NAMALWA (cell line): ENCODE data around the gene ATAT1.

Source experiments
- DNase-seq: peaks from one replicate; pipeline ENCODE4 v3.0.0-alpha.2; 2015; ENCODE audit warnings: low spot score

ATAT1 gene

DNA sequence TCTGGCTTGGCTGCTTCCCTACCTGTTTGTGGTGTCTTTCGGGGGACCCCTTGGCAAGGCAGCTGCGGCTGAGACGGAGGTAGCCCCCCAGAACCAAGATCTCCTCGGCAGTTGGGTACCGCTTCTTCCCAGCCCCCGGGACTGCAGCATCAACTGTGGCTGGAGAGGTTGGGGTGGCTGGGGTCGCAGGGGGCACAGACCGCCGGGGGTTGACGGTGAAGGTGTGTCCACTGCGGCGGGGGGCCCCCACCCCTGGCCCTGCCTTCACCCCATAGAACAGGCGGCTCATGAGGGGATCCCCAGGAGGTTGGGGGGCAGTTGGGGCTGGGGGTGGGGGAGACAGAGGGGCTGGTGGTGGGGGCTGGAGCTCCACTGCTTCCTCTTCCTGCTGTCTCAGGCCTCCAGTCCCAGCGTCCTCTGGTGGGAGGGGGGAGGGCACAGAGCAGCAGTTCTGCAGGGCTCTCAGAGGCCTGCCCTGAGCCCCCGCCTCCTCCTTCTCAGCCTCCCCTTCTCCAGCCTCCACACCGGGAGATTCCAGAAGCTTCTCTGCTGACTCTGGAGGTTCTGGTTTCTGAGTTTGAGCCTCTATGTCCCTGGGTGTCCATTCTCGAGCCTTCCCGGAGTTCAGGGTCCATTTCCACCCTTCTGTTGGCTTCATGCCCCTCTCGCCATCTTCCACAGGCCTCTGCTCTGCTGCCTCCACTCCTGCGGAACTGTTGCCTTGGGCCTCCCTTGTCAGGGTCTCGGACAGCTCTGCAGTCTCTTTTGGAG lies 57.9 kb downstream of the ATAT1 start:
- peak; percentile 64 for DNase-seq

DNA sequence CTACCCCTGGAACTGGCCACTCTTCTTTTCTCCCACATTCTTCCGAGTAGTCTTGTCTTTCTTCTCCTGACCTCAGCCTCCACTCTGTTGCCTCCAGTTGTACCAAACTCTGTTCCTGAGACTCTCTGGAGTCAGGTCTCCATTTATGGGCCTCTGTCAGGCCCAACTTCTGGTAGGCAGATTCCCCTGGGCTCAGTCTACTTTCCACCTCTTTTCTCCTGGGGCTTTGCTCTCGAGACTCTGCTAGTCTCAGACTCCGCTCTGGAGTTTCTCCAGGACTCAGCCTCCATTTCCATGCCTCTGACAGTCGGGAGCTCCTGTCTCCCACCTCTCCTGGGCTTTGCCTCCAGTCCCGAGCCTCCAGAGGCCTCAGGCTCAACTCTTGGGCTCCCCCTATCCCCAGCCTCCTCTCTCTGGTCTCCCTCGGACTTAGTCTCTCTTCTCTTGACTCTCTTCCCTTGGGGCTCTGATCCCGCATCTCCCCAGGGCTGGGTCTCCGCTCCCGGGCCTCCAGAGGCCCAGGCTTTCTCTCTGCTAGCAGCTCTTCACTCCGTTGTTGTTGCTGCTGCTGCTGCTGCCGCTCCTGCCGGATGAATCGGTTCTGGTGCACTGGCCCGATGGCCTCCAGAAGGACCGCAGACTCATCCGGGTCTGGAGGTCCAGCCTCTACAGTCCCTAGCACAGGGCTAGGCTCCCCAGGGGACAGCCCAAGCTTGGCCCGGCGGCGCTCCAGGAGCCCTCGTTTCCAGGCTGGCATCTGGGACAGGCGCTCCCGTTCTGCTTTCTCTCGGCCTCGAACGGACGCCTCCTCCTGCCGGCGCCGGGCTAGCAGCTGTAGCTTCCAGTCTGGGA lies 58.7 kb downstream of the ATAT1 start:
- peak; percentile 54 for DNase-seq

- peak; percentile 71 for DNase-seq
Observed at GRCh38 chr6:30686009-30686907, 59.6 kb downstream of the ATAT1 start, which contains the start of gene PPP1R18. Gene PPP1R18, minus strand, starts transcription at chr6:30686645. Its CDS starts 627 bp downstream, at chr6:30686018.

- DNase-seq, result peak; percentile 91
Observed at GRCh38 chr6:30686908-30687658, 60.4 kb downstream of the ATAT1 start.

GRCh38 chr6:30687659-30688431 lies 61.2 kb downstream of the ATAT1 start:
- DNase-seq, result peak; percentile 42

DNA sequence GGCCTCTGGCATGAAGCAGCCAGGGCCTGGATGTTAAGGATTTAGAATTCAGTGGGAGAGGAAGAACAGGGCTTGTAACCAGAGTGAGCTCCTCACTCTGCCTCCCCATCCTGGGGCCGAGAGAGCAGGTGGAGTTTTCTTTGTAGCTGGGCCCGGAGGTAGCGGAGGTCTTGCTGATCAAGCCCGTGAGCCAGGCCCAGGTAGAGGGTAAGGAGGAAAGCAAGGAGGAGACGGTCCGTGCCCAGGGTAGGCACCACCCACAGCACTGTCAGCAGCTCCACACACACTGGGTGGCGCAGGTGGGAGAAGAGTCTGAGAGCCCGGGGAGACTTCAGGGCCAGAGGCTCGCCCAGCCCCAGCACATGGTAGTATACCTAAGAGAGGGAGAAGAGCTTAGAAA lies 61.9 kb downstream of the ATAT1 start:
- peak; percentile 70 for DNase-seq

DNA sequence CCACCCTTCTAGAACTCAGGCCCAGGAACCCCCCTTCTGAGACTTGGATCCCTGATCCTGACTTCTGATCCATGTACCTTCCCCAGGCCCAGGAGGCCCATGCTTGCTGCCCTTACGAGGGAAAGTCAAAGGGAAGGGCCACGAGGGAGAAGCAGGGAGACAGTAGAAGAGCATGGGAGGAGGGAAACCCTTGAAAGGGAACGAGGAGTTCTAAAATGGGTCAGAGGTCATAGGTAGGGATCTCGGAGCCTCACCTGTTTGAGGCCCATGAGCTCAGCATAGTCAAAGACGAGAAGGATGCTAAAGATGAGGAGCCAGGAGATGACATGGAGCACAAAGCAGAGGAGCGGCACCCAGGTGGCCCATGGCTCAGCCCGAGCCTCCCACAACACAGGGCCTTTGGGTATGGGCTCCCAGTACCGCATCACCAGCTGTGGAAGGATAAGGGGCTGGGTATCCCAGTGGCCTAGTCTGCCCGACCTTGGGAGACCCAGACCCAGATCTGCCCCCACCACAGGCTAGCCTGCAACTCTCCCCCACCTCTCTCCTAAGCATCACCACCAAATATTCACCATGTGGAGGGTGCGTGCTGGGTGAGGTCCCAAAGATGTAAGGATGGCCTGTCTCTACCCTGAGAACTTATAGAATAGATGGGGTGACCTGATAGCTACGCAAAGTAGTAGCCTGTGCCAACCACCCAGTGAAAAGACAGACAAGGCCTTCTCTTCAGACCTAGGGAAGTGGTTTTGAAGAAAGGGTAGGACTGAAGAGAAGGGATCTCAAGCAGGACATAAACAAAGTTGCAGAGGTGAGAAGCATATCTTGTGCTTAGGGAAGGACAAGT lies 62.6 kb downstream of the ATAT1 start:
- DNase-seq, result peak; percentile 36

DNA sequence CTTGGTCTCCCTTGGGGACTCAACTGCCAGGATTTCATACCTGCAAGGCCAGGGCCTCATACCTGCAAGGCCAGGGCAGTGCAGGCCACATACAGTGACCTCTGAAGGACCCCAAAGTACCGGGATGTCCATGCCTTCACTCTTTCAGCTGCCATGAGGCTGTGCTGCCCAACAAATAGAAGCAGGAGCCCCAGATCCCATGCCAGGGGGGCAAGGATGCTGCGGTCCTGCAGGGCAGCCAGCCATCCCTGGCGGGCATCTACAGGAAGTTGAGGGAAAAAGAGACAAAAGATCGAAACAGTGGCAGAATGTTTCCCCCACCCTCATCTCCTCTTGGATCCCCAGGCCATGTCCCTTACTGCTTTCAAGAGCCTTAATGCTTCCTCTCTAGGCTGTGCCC lies 63.3 kb downstream of the ATAT1 start:
- no peak for DNase-seq

- peak; percentile 79 for DNase-seq
Observed at GRCh38 chr6:30690403-30691207, 63.9 kb downstream of the ATAT1 start, which contains the start of gene NRM. Gene NRM, minus strand, starts transcription at chr6:30690984. Its CDS starts 10 bp downstream, at chr6:30690974.

DNA sequence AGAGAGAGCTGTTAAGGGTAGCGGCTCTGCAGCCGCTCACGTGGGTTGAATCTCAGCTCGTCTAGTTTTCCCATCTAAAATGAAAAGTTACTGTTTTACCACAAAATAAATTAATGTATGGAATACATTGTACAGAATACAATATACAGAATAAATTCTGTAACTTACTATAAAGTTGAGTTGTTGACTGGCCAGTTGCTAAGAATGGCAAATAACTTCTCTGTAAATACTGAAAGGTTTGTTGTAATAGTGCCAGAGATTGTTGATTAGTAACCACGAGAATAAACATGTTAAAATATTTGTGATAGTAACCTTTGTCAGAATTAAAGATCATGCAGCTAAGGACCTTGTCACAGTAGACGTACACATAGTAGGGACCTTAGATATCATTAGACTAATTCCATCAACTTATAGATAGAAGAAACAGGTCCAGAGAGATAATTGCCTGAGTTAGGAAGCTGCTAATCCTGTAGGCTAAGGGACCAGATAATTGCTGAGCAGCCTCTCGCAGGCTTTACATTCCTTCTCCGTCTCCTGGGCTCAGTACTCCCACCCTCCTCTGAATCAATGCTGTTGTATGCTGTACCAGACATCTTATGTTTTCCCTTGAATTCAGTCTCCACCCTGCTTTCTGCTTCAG lies 64.7 kb downstream of the ATAT1 start:
- peak; percentile 31 for DNase-seq
